BJ (cell line): ENCODE measurements around the gene JMJD7. TPM values are rescaled to one million over a fixed set of nuclear protein-coding genes. Genes with fewer than 3 reads are reported as not detected.

ENCODE experiments used
- CTCF ChIA-PET: fragments of 350-600 bp; formaldehyde crosslinking; extraction: SDS; loops from one replicate; lab custom pipeline; 2021; ENCODE audit warnings: antibody characterized with exemption, inconsistent platforms; lab: Yijun Ruan, JAX
- POLR2A ChIA-PET: fragments of 300-600 bp; sonication (Branson Sonifier 250); formaldehyde crosslinking; extraction: SDS; loops from one replicate; lab custom pipeline; 2021; ENCODE audit warnings: antibody characterized with exemption; lab: Charles Lee
- DNase-seq: peaks from one replicate; pipeline ENCODE4 v3.0.0-alpha.2; 2011; ENCODE audit warnings: low read depth
- H3K27me3 ChIP-seq: 2 replicates; pipeline ENCODE4 v1.6.0; 2011; ENCODE audit warnings: low read length; ENCODE audit not compliant: control insufficient read depth, insufficient read depth
- H3K36me3 ChIP-seq: 2 replicates; pipeline ENCODE4 v1.5.1; 2011; ENCODE audit warnings: low read length; ENCODE audit not compliant: control insufficient read depth, insufficient read depth
- H3K4me3 ChIP-seq: 2 replicates; pipeline ENCODE4 v1.5.1; 2011; ENCODE audit warnings: low read depth, mild to moderate bottlenecking, control low read depth, low read length
- polyA plus RNA-seq: library from polyadenylated mRNA; depleted of rRNA; stranded (reverse); fragments of >200 nt; gene quantifications from 2 replicates; pipeline ENCODE4 v1.2.3, GENCODE V29; 2011
- TF ChIP-seq, protein P1 (sequence below): IDR thresholded peaks from 2 replicates; pipeline ENCODE4 v1.5.1; 2011; ENCODE audit warnings: low read depth, mild to moderate bottlenecking, control low read depth, inconsistent platforms, low read length, moderate library complexity; ENCODE audit not compliant: insufficient read depth

Gene JMJD7
- polyA plus RNA-seq, 1 experiment: 3.4 TPM

DNA sequence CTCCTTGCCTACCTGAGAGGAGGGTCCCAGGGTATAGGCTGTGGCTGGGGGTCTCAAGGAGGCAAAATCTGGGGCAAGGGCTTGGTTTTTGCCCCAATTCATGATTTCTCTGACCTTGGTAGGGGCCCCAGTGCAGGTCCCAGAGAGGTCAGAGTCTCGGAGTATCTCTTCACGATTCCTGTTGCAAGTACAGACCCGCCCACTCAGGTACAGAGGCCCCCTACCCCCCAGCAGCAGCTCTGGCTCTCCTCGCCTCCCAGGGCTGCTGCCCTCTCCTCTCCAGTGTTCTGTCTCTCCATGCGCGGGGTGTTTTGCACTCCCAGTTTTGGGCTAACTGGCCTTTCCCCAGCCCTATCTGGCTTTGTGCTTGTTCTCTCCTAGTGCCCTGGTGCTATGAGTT is 5.4 kb upstream of the JMJD7 start:
- Histone ChIP-seq H3K36me3 (peaks cover 45% of the 10 kb centered on the region), H3K4me3 (no peak overlapping the region), H3K27me3 (no peaks in the 10 kb centered on the region)
- ChIA-PET POLR2A (no interaction called here), CTCF (interaction anchor here (3.7 to 5.0 kb wide), 2 partner anchors 11 to 49 kb away, joined by 30 to 36 read pairs; partner anchors contain the start of gene MAPKBP1)
- DNase-seq: no peak
- TF ChIP-seq, protein P1, sequence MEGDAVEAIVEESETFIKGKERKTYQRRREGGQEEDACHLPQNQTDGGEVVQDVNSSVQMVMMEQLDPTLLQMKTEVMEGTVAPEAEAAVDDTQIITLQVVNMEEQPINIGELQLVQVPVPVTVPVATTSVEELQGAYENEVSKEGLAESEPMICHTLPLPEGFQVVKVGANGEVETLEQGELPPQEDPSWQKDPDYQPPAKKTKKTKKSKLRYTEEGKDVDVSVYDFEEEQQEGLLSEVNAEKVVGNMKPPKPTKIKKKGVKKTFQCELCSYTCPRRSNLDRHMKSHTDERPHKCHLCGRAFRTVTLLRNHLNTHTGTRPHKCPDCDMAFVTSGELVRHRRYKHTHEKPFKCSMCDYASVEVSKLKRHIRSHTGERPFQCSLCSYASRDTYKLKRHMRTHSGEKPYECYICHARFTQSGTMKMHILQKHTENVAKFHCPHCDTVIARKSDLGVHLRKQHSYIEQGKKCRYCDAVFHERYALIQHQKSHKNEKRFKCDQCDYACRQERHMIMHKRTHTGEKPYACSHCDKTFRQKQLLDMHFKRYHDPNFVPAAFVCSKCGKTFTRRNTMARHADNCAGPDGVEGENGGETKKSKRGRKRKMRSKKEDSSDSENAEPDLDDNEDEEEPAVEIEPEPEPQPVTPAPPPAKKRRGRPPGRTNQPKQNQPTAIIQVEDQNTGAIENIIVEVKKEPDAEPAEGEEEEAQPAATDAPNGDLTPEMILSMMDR: no peak

DNA sequence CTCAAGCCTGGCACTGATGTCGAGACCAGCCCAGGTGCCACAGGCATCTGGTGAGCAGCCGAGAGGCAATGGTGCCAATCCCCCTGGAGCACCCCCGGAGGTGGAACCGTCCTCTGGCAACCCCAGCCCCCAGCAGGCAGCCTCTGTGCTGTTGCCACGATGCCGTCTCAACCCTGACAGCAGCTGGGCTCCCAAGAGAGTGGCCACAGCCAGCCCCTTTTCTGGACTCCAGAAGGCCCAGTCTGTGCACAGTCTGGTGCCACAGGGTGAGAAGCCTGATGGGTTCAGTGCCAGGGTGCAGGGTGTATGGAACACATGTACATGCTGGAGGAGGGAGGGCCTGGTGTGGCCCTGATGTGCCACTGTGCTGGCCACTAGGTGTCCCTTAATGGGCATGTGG is 4.9 kb upstream of the JMJD7 start:
- DNase-seq: no peak
- Histone ChIP-seq H3K4me3 (no peak overlapping the region), H3K27me3 (no peaks in the 10 kb centered on the region), H3K36me3 (peaks cover 43% of the 10 kb centered on the region)
- ChIA-PET CTCF (interaction anchor here (1.5 to 5.0 kb wide), 2 partner anchors 12 to 49 kb away, joined by 6 to 36 read pairs; partner anchors contain the start of gene MAPKBP1), POLR2A (no interaction called here)
- TF ChIP-seq, protein P1: no peak

DNA sequence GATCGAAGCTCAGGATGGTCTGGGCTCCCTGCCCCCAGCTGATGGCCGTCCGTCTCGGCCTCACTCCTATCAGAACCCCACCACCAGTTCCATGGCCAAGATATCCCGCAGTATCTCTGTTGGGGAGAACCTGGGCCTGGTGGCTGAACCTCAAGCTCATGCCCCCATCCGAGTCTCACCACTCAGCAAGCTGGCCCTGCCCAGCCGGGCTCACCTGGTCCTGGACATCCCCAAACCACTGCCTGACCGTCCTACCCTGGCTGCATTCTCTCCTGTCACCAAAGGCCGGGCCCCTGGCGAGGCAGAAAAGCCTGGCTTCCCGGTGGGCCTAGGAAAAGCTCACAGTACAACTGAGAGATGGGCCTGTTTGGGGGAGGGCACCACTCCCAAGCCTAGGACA is 4.4 kb upstream of the JMJD7 start:
- ChIA-PET POLR2A (no interaction called here), CTCF (interaction anchor here (0.9 to 5.0 kb wide), 3 partner anchors 12 to 359 kb away, joined by 5 to 36 read pairs (median 6); partner anchors contain the start of gene MAPKBP1)
- TF ChIP-seq, protein P1: no peak
- Histone ChIP-seq H3K27me3 (no peaks in the 10 kb centered on the region), H3K4me3 (no peak overlapping the region), H3K36me3 (peaks cover 38% of the 10 kb centered on the region)
- DNase-seq: no peak

DNA sequence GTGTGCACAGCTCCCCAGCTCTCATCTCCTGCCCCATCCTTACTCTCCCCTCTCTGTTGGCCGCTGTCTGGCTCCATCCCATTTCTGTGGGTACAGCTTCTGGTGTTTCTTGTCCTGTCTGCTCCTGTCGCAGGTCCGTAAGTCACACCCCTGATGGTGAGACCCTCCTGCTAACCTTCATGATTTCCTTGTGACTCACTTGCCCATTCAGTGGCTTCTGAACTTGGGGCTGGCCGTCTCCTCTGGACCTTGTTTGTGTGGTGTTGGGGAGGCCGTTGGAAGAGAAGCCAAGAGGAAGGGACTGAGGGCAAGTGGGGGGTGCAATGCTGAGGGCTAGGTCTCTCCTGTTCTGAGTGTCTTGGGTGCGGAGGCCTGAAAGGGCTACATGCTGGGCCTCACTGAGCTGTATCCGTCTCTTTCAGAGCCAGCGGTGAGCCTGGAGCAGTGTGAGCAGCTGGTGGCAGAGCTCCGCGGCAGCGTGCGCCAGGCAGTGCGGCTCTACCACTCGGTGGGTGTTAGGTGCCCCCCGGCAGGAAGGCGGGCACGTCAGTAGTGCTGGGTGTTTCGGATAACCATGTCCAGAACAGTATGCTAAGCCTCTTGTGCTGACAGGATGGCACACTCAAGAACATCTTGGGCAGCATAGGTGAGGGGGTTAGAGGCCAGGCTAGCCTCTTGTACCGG is 3.7 kb upstream of the JMJD7 start:
- no peaks in the 10 kb centered on the region for H3K27me3 ChIP-seq
- CTCF ChIA-PET: interaction anchor here (0.9 to 5.0 kb wide), 3 partner anchors 13 to 360 kb away, joined by 5 to 36 read pairs (median 6); partner anchors contain the start of gene MAPKBP1
- POLR2A ChIA-PET: no interaction called here
- no peak for DNase-seq
- H3K4me3 ChIP-seq: no peak overlapping the region
- peaks cover 32% of the 10 kb centered on the region for H3K36me3 ChIP-seq
- TF ChIP-seq, protein P1: no peak

DNA sequence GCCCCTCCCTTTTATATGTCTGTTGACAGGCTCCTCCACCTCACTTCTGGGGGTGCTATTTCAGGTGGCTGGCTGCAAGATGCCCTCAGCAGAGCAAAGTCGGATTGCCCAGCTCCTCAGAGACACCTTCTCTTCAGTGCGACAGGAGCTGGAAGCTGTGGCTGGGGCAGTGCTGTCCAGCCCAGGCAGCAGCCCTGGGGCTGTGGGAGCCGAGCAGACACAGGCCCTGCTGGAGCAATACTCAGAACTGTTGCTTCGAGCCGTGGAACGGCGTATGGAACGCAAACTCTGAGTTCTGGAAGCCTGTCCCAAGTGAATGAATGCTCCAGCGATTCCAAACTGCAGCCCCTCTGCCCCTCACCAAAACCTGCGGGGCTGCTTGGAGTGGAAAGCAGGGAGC is 2.7 kb upstream of the JMJD7 start:
- TF ChIP-seq, protein P1: no peak
- Histone ChIP-seq H3K36me3 (peaks cover 29% of the 10 kb centered on the region), H3K4me3 (no peak overlapping the region), H3K27me3 (no peaks in the 10 kb centered on the region)
- ChIA-PET CTCF (interaction anchor here (1.0 kb wide), 1 partner anchor 51 kb away, joined by 3 read pairs; the partner anchor contains the start of gene MAPKBP1), POLR2A (no interaction called here)
- DNase-seq: no peak
